ENCODE results near the gene KAT14.
"Not testable (repeated sequence)": the region's sequence is repeated elsewhere in the genome, so short reads cannot be mapped to it uniquely, and the experiment has no call there.

Gene KAT14

GRCh38 chr20:18165553-18165952 is 27.9 kb downstream of the KAT14 start:
- DNase-seq = no peak

GRCh38 chr20:18166241-18166881 is 28.7 kb downstream of the KAT14 start:
- no peak for DNase-seq

GRCh38 chr20:18166950-18167349 is 29.3 kb downstream of the KAT14 start:
- no peak for DNase-seq

GRCh38 chr20:18172379-18172778 is 34.7 kb downstream of the KAT14 start:
- no peak for DNase-seq

GRCh38 chr20:18174906-18175683 is 37.4 kb downstream of the KAT14 start:
- DNase-seq = no peak

GRCh38 chr20:18176318-18176785 is 38.7 kb downstream of the KAT14 start:
- DNase-seq = no peak

- DNase-seq = not testable (repeated sequence)
These were observed 42.7 kb downstream of the KAT14 start for GRCh38 chr20:18180366-18180765.

- DNase-seq = no peak
These were observed 43.2 kb downstream of the KAT14 start for GRCh38 chr20:18180815-18181214.

- DNase-seq = no peak
These were observed 49.4 kb downstream of the KAT14 start for GRCh38 chr20:18187020-18187419.

- DNase-seq = no peak
These were observed 50.8 kb downstream of the KAT14 start for GRCh38 chr20:18188434-18188833.

- DNase-seq = no peak
These were observed 52.9 kb downstream of the KAT14 start for GRCh38 chr20:18190338-18191233.

- DNase-seq = no peak
These were observed 53.6 kb downstream of the KAT14 start for GRCh38 chr20:18191306-18191705.

GRCh38 chr20:18194461-18194860 is 56.8 kb downstream of the KAT14 start:
- DNase-seq = not testable (repeated sequence)

- no peak for DNase-seq
These were observed 58.3 kb downstream of the KAT14 start for GRCh38 chr20:18195931-18196330.

GRCh38 chr20:18197382-18198070 is 59.9 kb downstream of the KAT14 start:
- no peak for DNase-seq

- no peak for DNase-seq
These were observed 65.3 kb downstream of the KAT14 start for GRCh38 chr20:18202966-18203365.

- DNase-seq = not testable (repeated sequence)
These were observed 66.0 kb downstream of the KAT14 start for GRCh38 chr20:18203700-18204099.

- DNase-seq = no peak
These were observed 75.3 kb downstream of the KAT14 start for GRCh38 chr20:18213002-18213401.

GRCh38 chr20:18215566-18215965 is 77.9 kb downstream of the KAT14 start:
- DNase-seq = no peak

GRCh38 chr20:18218280-18218679 is 80.6 kb downstream of the KAT14 start:
- DNase-seq = no peak

GRCh38 chr20:18223409-18223808 is 85.7 kb downstream of the KAT14 start:
- no peak for DNase-seq

- DNase-seq = no peak
These were observed 87.4 kb downstream of the KAT14 start for GRCh38 chr20:18224968-18225568.
